ENCODE measurements around the gene CENPU.
"Not testable (repeated sequence)": the region's sequence is repeated elsewhere in the genome, so short reads cannot be mapped to it uniquely, and the experiment has no call there.

CENPU gene

GRCh38 chr4:184662236-184662635, 71.7 kb downstream of the CENPU start:
- DNase-seq = no peak

- no peak for DNase-seq
Measured at GRCh38 chr4:184660978-184661377, 72.9 kb downstream of the CENPU start.

GRCh38 chr4:184657820-184658219, 76.1 kb downstream of the CENPU start:
- not testable (repeated sequence) for DNase-seq

- DNase-seq = no peak
Measured at GRCh38 chr4:184657144-184657543, 76.8 kb downstream of the CENPU start.

GRCh38 chr4:184655889-184656869, 77.7 kb downstream of the CENPU start:
- no peak for DNase-seq

- no peak for DNase-seq
Measured at GRCh38 chr4:184653650-184654049, 80.2 kb downstream of the CENPU start.

GRCh38 chr4:184652681-184653080, 81.2 kb downstream of the CENPU start:
- not testable (repeated sequence) for DNase-seq

GRCh38 chr4:184651899-184652298, 82.0 kb downstream of the CENPU start:
- no peak for DNase-seq

- DNase-seq = peak; percentile 16
Measured at GRCh38 chr4:184649971-184650855, 83.7 kb downstream of the CENPU start.

GRCh38 chr4:184649026-184649970, 84.6 kb downstream of the CENPU start, which contains the start of the genes CASP3 and PRIMPOL:
CASP3 (minus strand) TSS chr4:184649447; CDS start chr4:184638453, 10,994 bp downstream.
PRIMPOL (plus strand) TSS chr4:184649738; CDS start chr4:184657141, 7,403 bp downstream.
- peak; percentile 92 for DNase-seq

GRCh38 chr4:184648313-184649025, 85.4 kb downstream of the CENPU start:
- peak; percentile 29 for DNase-seq

- no peak for DNase-seq
Measured at GRCh38 chr4:184648054-184648312, 85.9 kb downstream of the CENPU start.

GRCh38 chr4:184647266-184648053, 86.4 kb downstream of the CENPU start:
- no peak for DNase-seq

- no peak for DNase-seq
Measured at GRCh38 chr4:184645904-184646610, 87.8 kb downstream of the CENPU start.

- no peak for DNase-seq
Measured at GRCh38 chr4:184644553-184645307, 89.2 kb downstream of the CENPU start.

Measured in NCI-H345 (cell line).